Testis (tissue), 3 donors: ENCODE measurements around the gene RPE65. TPM values are rescaled to one million over a fixed set of nuclear protein-coding genes. Genes with fewer than 3 reads are reported as not detected.

Experiments used
- DNase-seq: peaks from one replicate; pipeline ENCODE4 v3.0.0-alpha.2; 2019
- H3K27ac ChIP-seq, 2 donors: fragments of 200-600 bp; sonication (generic); one replicate each; pipeline ENCODE4 v1.5.1; 2019
- H3K27me3 ChIP-seq: fragments of 200-600 bp; sonication (generic); one replicate; pipeline ENCODE4 v1.5.1; 2019
- H3K36me3 ChIP-seq: fragments of 200-600 bp; sonication (generic); one replicate; pipeline ENCODE4 v1.5.1; 2017; ENCODE audit warnings: low read depth; ENCODE audit errors: missing control alignments
- H3K4me1 ChIP-seq: fragments of 200-600 bp; sonication (generic); one replicate; pipeline ENCODE4 v1.5.1; 2019
- H3K4me3 ChIP-seq, 2 donors: fragments of 200-600 bp; sonication (generic); one replicate each; pipeline ENCODE4 v1.5.1; 2017 to 2019
- H3K9me3 ChIP-seq: fragments of 200-600 bp; sonication (generic); one replicate; pipeline ENCODE4 v1.5.1; 2017
- POLR2A ChIP-seq: fragments of 450-650 bp; IDR thresholded peaks from one replicate; pipeline ENCODE4 v1.6.1; 2017; ENCODE audit warnings: antibody characterized with exemption, mild to moderate bottlenecking, moderate library complexity
- WGBS, 2 donors: methylation state at CpG; one replicate each; pipeline ENCODE4 v1.1.5; 2018; 5-methylcytosine and 5-hydroxymethylcytosine counted together
- intact Hi-C: fragments of 100-400 bp; cut with DNase I; formaldehyde crosslinking; loops from one replicate; pipeline ENCODE4 v1.15.1; 2023; ENCODE audit warnings: low total_unique reads
- polyA plus RNA-seq: library from polyadenylated mRNA; stranded (reverse); fragments of 350-450 nt; fragmentation: Illumina TruSeq; extraction: RNeasy Lipid Tissue Mini Kit (QIAGEN cat#74804); gene quantifications from one replicate; pipeline ENCODE4 v1.2.3, GENCODE V29; 2014; ENCODE audit warnings: low read depth, low replicate concordance; ENCODE audit not compliant: insufficient read depth
- total RNA-seq, 2 donors: library from RNA; depleted of rRNA; stranded (reverse); fragments of >200 nt; gene quantifications; one replicate each; pipeline ENCODE4 v1.2.3, GENCODE V29; 2016
- TF ChIP-seq, protein P1 (sequence below), 3 experiments: fragments of 450-650 bp in 2 of 3; fragments of 200-600 bp in 1 of 3; sonication (generic) in 1 of 3; IDR thresholded peaks; one replicate each; pipeline ENCODE4 v1.5.1; 2016 to 2019; ENCODE audit warnings: antibody characterized with exemption in 3 of 3, mild to moderate bottlenecking in 2 of 3, moderate library complexity in 1 of 3

RPE65 gene
- total and polyA plus RNA-seq, 3 donors from 2014 or later = 0.16 to 0.42 TPM; not detected in 1

DNA sequence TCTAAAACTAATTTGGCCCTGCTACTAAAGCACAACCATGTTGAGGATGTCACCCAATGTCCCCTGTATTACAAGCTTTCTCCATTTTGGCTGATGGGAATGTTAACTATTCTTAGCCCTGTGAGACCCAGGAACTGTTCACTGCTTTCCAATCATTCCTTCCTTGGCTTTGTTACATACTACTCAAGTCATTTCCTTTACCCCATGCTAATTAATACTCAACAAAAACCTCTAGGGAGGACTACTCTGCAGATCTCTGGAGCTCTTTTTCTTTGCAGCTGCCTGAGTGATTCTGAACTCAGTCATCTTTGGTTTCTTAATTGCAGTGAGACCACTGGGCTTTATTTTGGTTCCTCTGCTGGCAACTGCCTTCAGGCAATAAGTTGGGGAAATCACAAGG lies 23.3 kb upstream of the RPE65 start:
- Histone ChIP-seq H3K36me3 (no peaks in the 10 kb centered on the region), H3K4me3 (no peak overlapping the region), H3K4me1 (no peaks in the 10 kb centered on the region), H3K9me3 (no peaks in the 10 kb centered on the region), H3K27me3 (no peaks in the 10 kb centered on the region), H3K27ac (no peak overlapping the region)
- intact Hi-C loops = no loop called here
- DNase-seq = no peak
- TF ChIP-seq POLR2A = no peak
- TF ChIP-seq, protein P1, sequence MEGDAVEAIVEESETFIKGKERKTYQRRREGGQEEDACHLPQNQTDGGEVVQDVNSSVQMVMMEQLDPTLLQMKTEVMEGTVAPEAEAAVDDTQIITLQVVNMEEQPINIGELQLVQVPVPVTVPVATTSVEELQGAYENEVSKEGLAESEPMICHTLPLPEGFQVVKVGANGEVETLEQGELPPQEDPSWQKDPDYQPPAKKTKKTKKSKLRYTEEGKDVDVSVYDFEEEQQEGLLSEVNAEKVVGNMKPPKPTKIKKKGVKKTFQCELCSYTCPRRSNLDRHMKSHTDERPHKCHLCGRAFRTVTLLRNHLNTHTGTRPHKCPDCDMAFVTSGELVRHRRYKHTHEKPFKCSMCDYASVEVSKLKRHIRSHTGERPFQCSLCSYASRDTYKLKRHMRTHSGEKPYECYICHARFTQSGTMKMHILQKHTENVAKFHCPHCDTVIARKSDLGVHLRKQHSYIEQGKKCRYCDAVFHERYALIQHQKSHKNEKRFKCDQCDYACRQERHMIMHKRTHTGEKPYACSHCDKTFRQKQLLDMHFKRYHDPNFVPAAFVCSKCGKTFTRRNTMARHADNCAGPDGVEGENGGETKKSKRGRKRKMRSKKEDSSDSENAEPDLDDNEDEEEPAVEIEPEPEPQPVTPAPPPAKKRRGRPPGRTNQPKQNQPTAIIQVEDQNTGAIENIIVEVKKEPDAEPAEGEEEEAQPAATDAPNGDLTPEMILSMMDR (IDR thresholded peaks at IDR 0.05) = no peak

DNA sequence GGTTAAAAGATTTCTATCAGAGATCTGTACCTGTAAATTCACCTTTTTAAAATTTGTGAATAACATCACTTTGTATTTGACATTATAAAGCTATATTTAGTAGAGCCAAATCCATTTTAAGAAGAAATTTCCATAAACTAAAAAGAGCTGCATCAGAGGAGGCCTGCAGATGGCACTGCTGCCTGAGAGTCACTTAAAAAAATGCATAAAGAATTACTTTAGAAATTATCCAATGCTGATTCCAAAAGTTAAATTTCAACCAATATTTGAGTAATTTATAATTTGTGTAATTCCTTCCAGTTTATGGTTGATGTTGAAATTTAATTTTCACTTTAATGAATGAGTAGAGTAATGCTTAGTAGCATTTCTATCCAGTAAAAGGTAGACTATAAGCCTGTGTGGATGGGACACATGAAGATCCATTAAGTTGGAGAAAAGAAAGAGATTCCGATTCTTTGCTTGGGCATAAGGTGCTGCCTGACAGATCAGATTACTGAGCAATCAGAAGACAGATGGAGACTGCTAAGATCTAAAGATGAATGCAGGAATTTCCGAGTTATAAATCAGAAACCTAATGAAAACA lies 20.7 kb upstream of the RPE65 start:
- DNase-seq = no peak
- 71 to 74% methylated on average over 2 of the region's 2 CpGs for WGBS, 2 donors
- Histone ChIP-seq H3K4me3 (no peak overlapping the region), H3K27ac (no peak overlapping the region), H3K36me3 (no peaks in the 10 kb centered on the region), H3K4me1 (no peaks in the 10 kb centered on the region), H3K9me3 (no peaks in the 10 kb centered on the region), H3K27me3 (no peaks in the 10 kb centered on the region)
- TF ChIP-seq POLR2A = no peak
- TF ChIP-seq, protein P1 (IDR thresholded peaks at IDR 0.05) = peak in 1 of 3 experiments; percentile 36
- intact Hi-C loops = no loop called here

DNA sequence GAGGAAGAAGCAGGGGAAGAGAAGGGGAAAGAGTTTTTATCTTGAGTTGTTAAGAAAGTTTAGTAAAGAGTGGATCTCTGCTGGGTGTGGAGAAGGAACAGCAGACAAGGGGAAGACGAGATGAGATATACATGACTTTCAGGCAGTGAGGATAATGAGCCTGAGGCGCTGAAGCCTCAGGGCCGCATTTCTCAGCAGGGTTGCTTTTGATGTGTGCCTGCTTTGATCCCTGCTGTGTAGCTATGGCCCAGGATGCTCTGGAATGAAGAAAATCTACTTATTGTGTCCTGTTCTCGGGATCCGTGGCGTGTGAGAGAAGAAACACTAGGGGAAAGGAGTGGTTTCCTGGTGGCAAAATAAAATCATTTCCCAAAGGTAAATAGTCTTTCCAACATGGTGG lies 15.1 kb upstream of the RPE65 start:
- TF ChIP-seq, protein P1 (IDR thresholded peaks at IDR 0.05) = no peak
- TF ChIP-seq POLR2A = no peak
- DNase-seq = no peak
- intact Hi-C loops = no loop called here
- Histone ChIP-seq H3K4me1 (no peaks in the 10 kb centered on the region), H3K4me3 (no peak overlapping the region), H3K9me3 (no peaks in the 10 kb centered on the region), H3K36me3 (no peaks in the 10 kb centered on the region), H3K27ac (no peak overlapping the region), H3K27me3 (no peaks in the 10 kb centered on the region)
- WGBS, 2 donors = 57 to 58% methylated on average over 6 of the region's 6 CpGs

DNA sequence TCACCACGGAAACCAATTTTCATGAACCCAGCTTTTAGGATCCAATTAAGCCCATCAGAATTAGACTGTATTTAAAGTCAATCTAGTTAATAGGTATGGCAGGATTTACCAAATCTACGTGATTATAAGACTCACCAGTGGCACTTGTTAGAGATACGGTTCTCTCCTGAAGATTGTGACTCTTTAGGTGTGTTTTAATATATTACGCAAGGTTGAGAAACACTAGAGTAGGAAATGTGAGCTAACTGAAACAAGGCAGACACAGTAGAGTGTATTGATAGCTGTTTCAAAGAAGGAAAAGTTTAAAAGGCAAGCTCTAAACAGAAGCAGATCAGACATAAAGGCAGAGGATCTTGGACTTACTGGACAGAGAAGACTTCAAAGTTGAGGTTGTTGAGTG lies 11.2 kb upstream of the RPE65 start:
- Histone ChIP-seq H3K4me3 (no peak overlapping the region), H3K27ac (no peak overlapping the region), H3K36me3 (no peaks in the 10 kb centered on the region), H3K27me3 (no peaks in the 10 kb centered on the region), H3K4me1 (no peaks in the 10 kb centered on the region), H3K9me3 (no peaks in the 10 kb centered on the region)
- TF ChIP-seq POLR2A = no peak
- TF ChIP-seq, protein P1 (IDR thresholded peaks at IDR 0.05) = no peak
- intact Hi-C loops = no loop called here
- 93 to 95% methylated on average over 4 of the region's 4 CpGs for WGBS, 2 donors
- no peak for DNase-seq

DNA sequence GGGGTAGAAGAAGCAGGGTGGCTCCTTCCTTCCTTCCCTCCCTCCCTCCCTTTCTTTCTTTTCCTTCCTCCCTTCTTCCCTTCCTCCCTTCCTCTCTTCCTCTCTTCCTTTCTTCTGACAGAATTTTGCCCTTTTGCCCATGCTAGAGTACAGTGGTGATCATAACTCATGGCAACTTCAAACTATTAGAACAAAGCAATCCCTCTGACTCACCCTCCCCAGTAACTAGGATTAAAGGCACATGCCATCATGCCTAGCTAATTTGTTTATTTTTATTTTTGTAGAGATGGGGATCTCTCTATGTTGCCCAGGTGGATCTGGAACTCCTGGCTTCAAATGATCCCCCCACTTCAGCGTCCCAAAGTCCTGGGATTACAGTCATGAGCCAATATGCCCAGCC lies 10.0 kb upstream of the RPE65 start:
- Histone ChIP-seq H3K9me3 (no peaks in the 10 kb centered on the region), H3K36me3 (no peaks in the 10 kb centered on the region), H3K4me1 (no peaks in the 10 kb centered on the region), H3K4me3 (no peak overlapping the region), H3K27ac (no peak overlapping the region), H3K27me3 (no peaks in the 10 kb centered on the region)
- intact Hi-C loops = no loop called here
- no peak for TF ChIP-seq POLR2A
- TF ChIP-seq, protein P1 (IDR thresholded peaks at IDR 0.05) = no peak
- DNase-seq = no peak
- 88% methylated on average over 1 of the region's 1 CpG for WGBS, 2 donors
